ENCODE data around the gene THBS2.

Gene THBS2

GRCh38 chr6:169288591-169288990, 34.9 kb upstream of the THBS2 start:
- H3K4me1 ChIP-seq (ENCODE audit: low read length), result no peaks in the 10 kb centered on the region
- H3K9me3 ChIP-seq (replicated peaks; ENCODE audit: insufficient read depth, low read length), result no peaks in the 10 kb centered on the region
- H3K79me2 ChIP-seq (ENCODE audit: low read length), result no peaks in the 10 kb centered on the region
- H3K27ac ChIP-seq (ENCODE audit: low read length), result no peak overlapping the region
- DNase-seq, result no peak
- no peaks in the 10 kb centered on the region for H3K9me2 ChIP-seq (replicated peaks; ENCODE audit: insufficient read depth, low read length)
- no peaks in the 10 kb centered on the region for H3F3A ChIP-seq (ENCODE audit: insufficient read depth, low read length)
- H3K36me3 ChIP-seq (replicated peaks; ENCODE audit: insufficient read depth, low read length), result no peaks in the 10 kb centered on the region
- H4K20me1 ChIP-seq (ENCODE audit: insufficient read depth, low read length), result no peaks in the 10 kb centered on the region
- no peak overlapping the region for H3K4me2 ChIP-seq (ENCODE audit: low read depth, low read length)
- H3K4me3 ChIP-seq (ENCODE audit: low read length), result no peak overlapping the region
- no peak overlapping the region for H2AFZ ChIP-seq (ENCODE audit: low read length)
- H3K27me3 ChIP-seq (replicated peaks; ENCODE audit: insufficient read depth, low read length), result no peaks in the 10 kb centered on the region
- no peak overlapping the region for H3K9ac ChIP-seq (ENCODE audit: low read length)
- TF ChIP-seq EZH2 (optimal IDR thresholded peaks at IDR 0.05; ENCODE audit: low read depth, low read length) (no peak), EZH2phosphoT487 (IDR thresholded peaks at IDR 0.05; ENCODE audit: low read length) (no peak)

GRCh38 chr6:169287675-169288074, 34.0 kb upstream of the THBS2 start:
- H4K20me1 ChIP-seq (ENCODE audit: insufficient read depth, low read length), result no peaks in the 10 kb centered on the region
- no peak overlapping the region for H3K4me3 ChIP-seq (ENCODE audit: low read length)
- H3K4me2 ChIP-seq (ENCODE audit: low read depth, low read length), result no peak overlapping the region
- H2AFZ ChIP-seq (ENCODE audit: low read length), result no peak overlapping the region
- H3K27me3 ChIP-seq (replicated peaks; ENCODE audit: insufficient read depth, low read length), result no peaks in the 10 kb centered on the region
- no peaks in the 10 kb centered on the region for H3K79me2 ChIP-seq (ENCODE audit: low read length)
- no peaks in the 10 kb centered on the region for H3K9me3 ChIP-seq (replicated peaks; ENCODE audit: insufficient read depth, low read length)
- H3K9me2 ChIP-seq (replicated peaks; ENCODE audit: insufficient read depth, low read length), result no peaks in the 10 kb centered on the region
- TF ChIP-seq CTCF (IDR thresholded peaks at IDR 0.05; ENCODE audit: low read length) (no peak), EZH2 (optimal IDR thresholded peaks at IDR 0.05; ENCODE audit: low read depth, low read length) (no peak), EZH2phosphoT487 (IDR thresholded peaks at IDR 0.05; ENCODE audit: low read length) (no peak)
- no peak for DNase-seq
- no peak overlapping the region for H3K9ac ChIP-seq (ENCODE audit: low read length)
- no peaks in the 10 kb centered on the region for H3F3A ChIP-seq (ENCODE audit: insufficient read depth, low read length)
- no peaks in the 10 kb centered on the region for H3K4me1 ChIP-seq (ENCODE audit: low read length)
- H3K27ac ChIP-seq (ENCODE audit: low read length), result no peak overlapping the region
- H3K36me3 ChIP-seq (replicated peaks; ENCODE audit: insufficient read depth, low read length), result no peaks in the 10 kb centered on the region

- no peak overlapping the region for H3K4me2 ChIP-seq (ENCODE audit: low read depth, low read length)
- no peak overlapping the region for H2AFZ ChIP-seq (ENCODE audit: low read length)
- H3K27ac ChIP-seq (ENCODE audit: low read length), result no peak overlapping the region
- TF ChIP-seq EZH2 (optimal IDR thresholded peaks at IDR 0.05; ENCODE audit: low read depth, low read length) (no peak), CTCF (IDR thresholded peaks at IDR 0.05; ENCODE audit: low read length) (no peak), EZH2phosphoT487 (IDR thresholded peaks at IDR 0.05; ENCODE audit: low read length) (no peak)
- H3K36me3 ChIP-seq (replicated peaks; ENCODE audit: insufficient read depth, low read length), result no peaks in the 10 kb centered on the region
- no peaks in the 10 kb centered on the region for H4K20me1 ChIP-seq (ENCODE audit: insufficient read depth, low read length)
- no peak overlapping the region for H3K9ac ChIP-seq (ENCODE audit: low read length)
- H3F3A ChIP-seq (ENCODE audit: insufficient read depth, low read length), result no peaks in the 10 kb centered on the region
- H3K9me2 ChIP-seq (replicated peaks; ENCODE audit: insufficient read depth, low read length), result no peaks in the 10 kb centered on the region
- DNase-seq, result no peak
- H3K27me3 ChIP-seq (replicated peaks; ENCODE audit: insufficient read depth, low read length), result no peaks in the 10 kb centered on the region
- no peak overlapping the region for H3K4me3 ChIP-seq (ENCODE audit: low read length)
- no peaks in the 10 kb centered on the region for H3K9me3 ChIP-seq (replicated peaks; ENCODE audit: insufficient read depth, low read length)
- no peaks in the 10 kb centered on the region for H3K4me1 ChIP-seq (ENCODE audit: low read length)
- H3K79me2 ChIP-seq (ENCODE audit: low read length), result no peaks in the 10 kb centered on the region
Observed at GRCh38 chr6:169286961-169287360, 33.3 kb upstream of the THBS2 start.

- Histone ChIP-seq H3K36me3 (replicated peaks; ENCODE audit: insufficient read depth, low read length) (no peaks in the 10 kb centered on the region), H3K4me2 (ENCODE audit: low read depth, low read length) (no peak overlapping the region), H3K79me2 (ENCODE audit: low read length) (no peaks in the 10 kb centered on the region), H3K9me3 (replicated peaks; ENCODE audit: insufficient read depth, low read length) (no peaks in the 10 kb centered on the region), H3K9me2 (replicated peaks; ENCODE audit: insufficient read depth, low read length) (no peaks in the 10 kb centered on the region), H2AFZ (ENCODE audit: low read length) (no peak overlapping the region), H3K27me3 (replicated peaks; ENCODE audit: insufficient read depth, low read length) (no peaks in the 10 kb centered on the region), H3K4me1 (ENCODE audit: low read length) (no peaks in the 10 kb centered on the region), H3K9ac (ENCODE audit: low read length) (no peak overlapping the region), H3K4me3 (ENCODE audit: low read length) (no peak overlapping the region), H4K20me1 (ENCODE audit: insufficient read depth, low read length) (no peaks in the 10 kb centered on the region), H3K27ac (ENCODE audit: low read length) (no peak overlapping the region), H3F3A (ENCODE audit: insufficient read depth, low read length) (no peaks in the 10 kb centered on the region)
- TF ChIP-seq EZH2phosphoT487 (IDR thresholded peaks at IDR 0.05; ENCODE audit: low read length) (no peak), EZH2 (optimal IDR thresholded peaks at IDR 0.05; ENCODE audit: low read depth, low read length) (no peak), CTCF (IDR thresholded peaks at IDR 0.05; ENCODE audit: low read length) (no peak)
- DNase-seq, result no peak
Observed at GRCh38 chr6:169285165-169285564, 31.5 kb upstream of the THBS2 start.
